Endothelial cell of umbilical vein (primary cell): Measurements from ENCODE around the gene MMRN1. TPM values are rescaled to one million over a fixed set of nuclear protein-coding genes. Genes with fewer than 3 reads are reported as not detected.

Experiments used
- Bru-seq: library from RNA; stranded (reverse); fragments of 400-500 nt; gene quantifications from one replicate; lab custom pipeline; 2021; lab: Mats Ljungman, UMichigan
- BruChase-seq, 2 experiments: library from RNA; stranded (reverse); fragments of 400-500 nt; gene quantifications; one replicate each; lab custom pipeline; 2021; lab: Mats Ljungman, UMichigan
- BruUV-seq: library from RNA; stranded (reverse); fragments of 400-500 nt; replicated peaks from 2 replicates; lab custom pipeline; 2021; lab: Mats Ljungman, UMichigan
- CTCF ChIA-PET: fragments of 300-600, 350-600 bp; sonication (Branson Sonifier 250); formaldehyde crosslinking; loops from one replicate; lab custom pipeline; 2021; ENCODE audit warnings: antibody characterized with exemption, inconsistent platforms; lab: Charles Lee
- POLR2A ChIA-PET: fragments of 300-600, 350-600 bp; sonication (Branson Sonifier 250); formaldehyde crosslinking; loops from one replicate; lab custom pipeline; 2021; ENCODE audit warnings: antibody characterized with exemption, inconsistent platforms; lab: Charles Lee
- DNase-seq: peaks from one replicate; pipeline ENCODE4 v3.0.0-alpha.2; 2011; ENCODE audit warnings: low read depth, low spot score
- FAIRE-seq: peaks from 2 replicates; lab custom pipeline; 2011; peaks lifted over from hg19 to GRCh38; lab: Jason Lieb, UNC
- H2AFZ ChIP-seq: 2 replicates; pipeline ENCODE4 v1.6.0; 2012; ENCODE audit warnings: low read depth, low read length, control low read depth, inconsistent platforms
- H3K27ac ChIP-seq: 2 replicates; pipeline ENCODE4 v1.5.1; 2011; ENCODE audit warnings: low read depth, mild to moderate bottlenecking, control low read depth, low read length, moderate library complexity; ENCODE audit not compliant: insufficient read depth
- H3K27me3 ChIP-seq, 2 experiments: 2 replicates each; pipeline versions ENCODE4 v1.6.0 to v1.6.1; 2011; ENCODE audit warnings: low read length in 2 of 2, mixed read lengths in 1 of 2; ENCODE audit not compliant: control insufficient read depth in 2 of 2, insufficient read depth in 2 of 2
- H3K36me3 ChIP-seq, 2 experiments: 2 replicates in 1 of 2; 3 replicates in 1 of 2; pipeline ENCODE4 v1.5.1; 2011; ENCODE audit warnings: low read length in 2 of 2, mild to moderate bottlenecking in 1 of 2, moderate library complexity in 1 of 2; ENCODE audit not compliant: control insufficient read depth in 2 of 2, insufficient read depth in 2 of 2; ENCODE audit errors: extremely low read depth in 1 of 2
- H3K4me1 ChIP-seq: 3 replicates; pipeline ENCODE4 v1.5.1; 2011; ENCODE audit warnings: mild to moderate bottlenecking, low read length; ENCODE audit not compliant: control insufficient read depth, insufficient read depth; ENCODE audit errors: extremely low read depth
- H3K4me2 ChIP-seq: 2 replicates; pipeline ENCODE4 v1.6.1; 2011; ENCODE audit warnings: low read length, control low read depth, mixed read lengths; ENCODE audit not compliant: insufficient read depth
- H3K4me3 ChIP-seq, 3 experiments: fragments of 200-600 bp in 1 of 3; sonication (generic), shearing (Covaris generic) in 1 of 3; replicated peaks in 1 of 3; 2 replicates each; pipeline ENCODE4 v1.5.1; 2011 to 2016; ENCODE audit warnings: control low read depth in 3 of 3, low read length in 3 of 3, mild to moderate bottlenecking in 2 of 3, inconsistent platforms in 1 of 3, low read depth in 1 of 3, moderate library complexity in 1 of 3; ENCODE audit not compliant: insufficient read depth in 1 of 3
- H3K79me2 ChIP-seq: 2 replicates; pipeline ENCODE4 v1.6.0; 2012; ENCODE audit warnings: low read length, inconsistent platforms; ENCODE audit not compliant: control insufficient read depth, insufficient read depth
- H3K9ac ChIP-seq: replicated peaks from 2 replicates; pipeline ENCODE3; 2011; ENCODE audit warnings: low read length, control low read depth; ENCODE audit not compliant: insufficient read depth; ENCODE audit errors: extremely low read depth
- H3K9me1 ChIP-seq: replicated peaks from 3 replicates; pipeline ENCODE4 v1.6.0; 2011; ENCODE audit warnings: mild to moderate bottlenecking, low read length; ENCODE audit not compliant: control insufficient read depth, insufficient read depth; ENCODE audit errors: extremely low read depth
- H3K9me3 ChIP-seq: replicated peaks from 2 replicates; pipeline ENCODE4 v1.5.1; 2012; ENCODE audit warnings: low read length, inconsistent platforms; ENCODE audit not compliant: control insufficient read depth, insufficient read depth
- H4K20me1 ChIP-seq: replicated peaks from 2 replicates; pipeline ENCODE3; 2011; ENCODE audit warnings: mild to moderate bottlenecking, low read length; ENCODE audit not compliant: control insufficient read depth, insufficient read depth; ENCODE audit errors: extremely low read depth
- CTCF ChIP-seq, 2 donors: IDR thresholded peaks; 1 replicate in 1 of 2; 2 replicates in 1 of 2; pipeline ENCODE4 v1.5.1; 2011; ENCODE audit warnings: low read length in 2 of 2, mild to moderate bottlenecking in 2 of 2, moderate library complexity in 2 of 2, control low read depth in 1 of 2, inconsistent platforms in 1 of 2, low read depth in 1 of 2; ENCODE audit not compliant: insufficient read depth in 1 of 2; ENCODE audit errors: extremely low read depth in 1 of 2
- MAX ChIP-seq: IDR thresholded peaks from 2 replicates; pipeline ENCODE4 v1.6.1; 2011; ENCODE audit not compliant: insufficient read depth, insufficient read length
- POLR2A ChIP-seq: IDR thresholded peaks from 2 replicates; pipeline ENCODE4 v1.6.1; 2012; ENCODE audit warnings: low read depth, mild to moderate bottlenecking, control low read depth, low read length
- POLR2AphosphoS5 ChIP-seq: IDR thresholded peaks from 2 replicates; pipeline ENCODE4 v1.6.1; 2012; ENCODE audit warnings: low read depth, mild to moderate bottlenecking, control low read depth, low read length, moderate library complexity; ENCODE audit not compliant: insufficient read depth
- dilution Hi-C: fragments of 300-500 bp; cut with MboI; formaldehyde crosslinking; loops from one replicate; pipeline ENCODE4 v1.15.0; 2019; ENCODE audit warnings: low sequenced_read_pairs; ENCODE audit not compliant: extremely low pct_ligation_motif_present
- intact Hi-C: fragments of 100-400 bp; cut with micrococcal nuclease; formaldehyde crosslinking; loops from one replicate; pipeline ENCODE4 v1.10.0; 2022
- long read RNA-seq: library from polyadenylated mRNA; stranded (forward); transcript quantifications from one replicate; pipeline ENCODE4 v2.0.0, GENCODE V29; 2021
- polyA minus RNA-seq, 3 experiments: library from RNA; depleted of rRNA, polyadenylated mRNA; stranded (reverse); fragments of >200 nt; gene quantifications; 1 replicate in 1 of 3; 2 replicates in 2 of 3; pipeline ENCODE4 v1.2.3, GENCODE V29; 2011
- polyA plus RNA-seq, 4 experiments: library from polyadenylated mRNA; depleted of rRNA in 3 of 4; stranded (reverse) in 3 of 4; unstranded in 1 of 4; fragments of >200 nt; gene quantifications; 2 replicates each; pipeline versions ENCODE4 v1.2.1 to v1.2.3, GENCODE V29; 2011 to 2012; ENCODE audit warnings: missing spikeins in 1 of 4
- total RNA-seq: library from RNA; stranded (reverse); gene quantifications from 2 replicates; pipeline ENCODE4 v1.2.3, GENCODE V29; 2021

MMRN1 gene
- total RNA-seq, result 318 and 414 TPM in 2 replicates
- polyA plus RNA-seq, result 93.9 and 143 TPM in 2 replicates
- 97.4 and 108 TPM in 2 replicates for polyA plus RNA-seq (2011; cell fraction: cytosol; rRNA removed)
- 132 and 142 TPM in 2 replicates for polyA plus RNA-seq (2011; cell fraction: nucleus; rRNA removed)
- 565 and 818 TPM in 2 replicates for polyA plus RNA-seq (2012)
- polyA minus RNA-seq, result 209 and 233 TPM in 2 replicates
- polyA minus RNA-seq (2011; cell fraction: cytosol; rRNA and poly(A)+ RNA removed), result not detected
- polyA minus RNA-seq (2011; cell fraction: nucleus; rRNA and poly(A)+ RNA removed), result 172 and 210 TPM in 2 replicates
- percentile 98 among the genes with signal in this experiment for Bru-seq, nascent RNA
- percentile 93 among the genes with signal in this experiment for BruChase-seq, experiment 1, labeled RNA remaining after a 6-hour chase
- BruChase-seq, experiment 2, labeled RNA remaining after a 2-hour chase, result percentile 88 among the genes with signal in this experiment
- long read RNA-seq, full-length matches to known transcripts, result 933 of 1,141 reads
- long read RNA-seq, partial matches to known transcripts, result 92 of 1,141 reads
- long read RNA-seq, other reads (novel, unspliced or antisense), result 116 of 1,141 reads

- H3K9me1 ChIP-seq, result no peaks in the 10 kb centered on the region
- no peaks in the 10 kb centered on the region for H3K27me3 ChIP-seq
- peaks cover 40% of the 10 kb centered on the region for H3K4me1 ChIP-seq
- H3K9me3 ChIP-seq, result no peaks in the 10 kb centered on the region
- H4K20me1 ChIP-seq, result no peaks in the 10 kb centered on the region
- H3K79me2 ChIP-seq, result peaks cover 64% of the 10 kb centered on the region
- H3K9ac ChIP-seq, result peak within 1 kb of the TSS; percentile 97
- intact Hi-C loops (loop anchor here (2.0 to 10.0 kb wide), 4 partner anchors 26 to 740 kb away; no protein-coding TSS in a partner anchor), dilution Hi-C loops (no loop called here)
- FAIRE-seq, result peak; percentile 89
- H3K27ac ChIP-seq, result peak within 1 kb of the TSS; percentile 92
- peak; percentile 95 for DNase-seq
- peak within 1 kb of the TSS; percentile 94 for H3K4me2 ChIP-seq
- TSS peak; percentile 60 for BruUV-seq
- TF ChIP-seq POLR2AphosphoS5 (peak; percentile 90), CTCF (IDR thresholded peaks at IDR 0.05; ENCODE audit: extremely low read depth in 1 of 2, insufficient read depth in 1 of 2, low read depth in 1 of 2, low read length in 2 of 2) (no peak), POLR2A (peak; percentile 90), MAX (no peak)
- CTCF ChIA-PET, result interaction anchor here (0.9 to 3.4 kb wide), 13 partner anchors 9 to 668 kb away, joined by 3 to 24 read pairs (median 5); no protein-coding TSS in a partner anchor
- POLR2A ChIA-PET, result interaction anchor here (0.9 to 1.0 kb wide), 2 partner anchors 186 to 345 kb away, joined by 3 read pairs; no protein-coding TSS in a partner anchor
- H2AFZ ChIP-seq, result no peak within 1 kb of the TSS
- no peaks in the 10 kb centered on the region for H3K36me3 ChIP-seq
- peak within 1 kb of the TSS; percentile 83 to 100 (median 97) for H3K4me3 ChIP-seq
These were observed at the start of gene MMRN1 for GRCh38 chr4:89894649-89895550. Gene MMRN1 (plus strand): TSS chr4:89894854. CDS start chr4:89894972, 118 bp downstream.
